Osteocyte (in vitro differentiated cells): ENCODE data around the gene NTSR1. TPM values are rescaled to one million over a fixed set of nuclear protein-coding genes. Genes with fewer than 3 reads are reported as not detected.

Experiments
- DNase-seq: peaks from one replicate; pipeline ENCODE4 v3.0.0; 2021; ENCODE audit warnings: mixed read lengths; ENCODE audit not compliant: unreplicated experiment; ENCODE audit errors: extremely low spot score
- H3K27ac Mint-ChIP-seq: one replicate; pipeline ENCODE4 v1.8.0; 2021; ENCODE audit warnings: mild to moderate bottlenecking, mixed read lengths; ENCODE audit not compliant: unreplicated experiment
- H3K27me3 Mint-ChIP-seq: one replicate; pipeline ENCODE4 v1.8.0; 2021; ENCODE audit warnings: mixed read lengths; ENCODE audit not compliant: unreplicated experiment
- H3K36me3 Mint-ChIP-seq: one replicate; pipeline ENCODE4 v1.8.0; 2021; ENCODE audit warnings: mixed read lengths; ENCODE audit not compliant: unreplicated experiment
- H3K4me1 Mint-ChIP-seq: one replicate; pipeline ENCODE4 v1.8.0; 2021; ENCODE audit warnings: mixed read lengths; ENCODE audit not compliant: unreplicated experiment
- H3K4me3 Mint-ChIP-seq: one replicate; pipeline ENCODE4 v1.8.0; 2021; ENCODE audit warnings: mild to moderate bottlenecking, moderate library complexity, mixed read lengths; ENCODE audit not compliant: unreplicated experiment
- H3K9me3 Mint-ChIP-seq: one replicate; pipeline ENCODE4 v1.8.0; 2021; ENCODE audit warnings: mixed read lengths; ENCODE audit not compliant: unreplicated experiment
- CTCF ChIP-seq: fragments of 200-600 bp; sonication (generic); IDR thresholded peaks from 2 replicates; pipeline ENCODE4 v1.5.0; 2021; ENCODE audit warnings: antibody characterized with exemption, mild to moderate bottlenecking, moderate library complexity
- total RNA-seq: library from RNA; stranded (reverse); gene quantifications from 2 replicates; pipeline ENCODE4 v1.2.1, GENCODE V29; 2021

The NTSR1 gene
- total RNA-seq, 1 donor from 2014 or later, result 0.11 TPM

GRCh38 chr20:62811720-62812119 lies 103.1 kb downstream of the NTSR1 start:
- Mint-ChIP-seq H3K9me3 (no peaks in the 10 kb centered on the region), H3K27ac (no peak overlapping the region), H3K27me3 (peaks cover 8% of the 10 kb centered on the region), H3K4me3 (no peak overlapping the region), H3K36me3 (peaks cover 11% of the 10 kb centered on the region), H3K4me1 (peaks cover 23% of the 10 kb centered on the region)
- DNase-seq, result no peak
- no peak for TF ChIP-seq CTCF

Other genes with a start within 250 kb of the NTSR1 start
- gene GATA5, start 232.8 kb upstream of the NTSR1 start, total RNA-seq, result not detected in 2 replicates
- gene SLCO4A1, start 66.3 kb upstream of the NTSR1 start, total RNA-seq, result 1.2 and 1.5 TPM in 2 replicates
- gene MRGBP, start 87.6 kb downstream of the NTSR1 start, total RNA-seq, result 11.2 and 11.4 TPM in 2 replicates
- 47.2 and 48.9 TPM in 2 replicates for gene OGFR, start 96.0 kb downstream of the NTSR1 start, total RNA-seq
- 1.7 and 1.8 TPM in 2 replicates for gene COL9A3, start 108.2 kb downstream of the NTSR1 start, total RNA-seq
- 12.2 and 12.8 TPM in 2 replicates for gene TCFL5, start 153.0 kb downstream of the NTSR1 start, total RNA-seq
- gene DIDO1, start 217.7 kb downstream of the NTSR1 start, total RNA-seq, result 53.6 and 54.7 TPM in 2 replicates
- gene GID8, start 229.3 kb downstream of the NTSR1 start, total RNA-seq, result 33.5 and 35.8 TPM in 2 replicates
- not detected in 2 replicates for gene SLC17A9, start 243.9 kb downstream of the NTSR1 start, total RNA-seq